H1 (cell line): Measurements from ENCODE around the gene HSPBAP1.

Source experiments
- EZH2 ChIP-seq: fragments of 200-600 bp; sonication (generic); IDR thresholded peaks from 2 replicates; pipeline ENCODE4 v1.7.1; 2012; ENCODE audit warnings: low read depth, mild to moderate bottlenecking, moderate library complexity, low read length, inconsistent platforms; ENCODE audit not compliant: severe bottlenecking
- KDM4A ChIP-seq: IDR thresholded peaks from one replicate; pipeline ENCODE4 v1.7.1; 2012; ENCODE audit warnings: low read depth, mild to moderate bottlenecking, moderate library complexity, low read length, inconsistent platforms; ENCODE audit not compliant: severe bottlenecking
- NRF1 ChIP-seq: IDR thresholded peaks from 2 replicates; pipeline ENCODE4 v1.6.1; 2011; ENCODE audit warnings: mild to moderate bottlenecking, low read depth, low read length, improper control_type of control experiment
- POLR2A ChIP-seq, 2 experiments: IDR thresholded peaks; 1 replicate in 1 of 2; 2 replicates in 1 of 2; pipeline ENCODE4 v1.6.1; 2011; ENCODE audit warnings: low read depth in 2 of 2, low read length in 2 of 2, mild to moderate bottlenecking in 2 of 2; ENCODE audit errors: control extremely low read depth in 1 of 2
- RFX5 ChIP-seq: IDR thresholded peaks from 2 replicates; pipeline ENCODE4 v1.6.1; 2011; ENCODE audit warnings: low read depth, low read length, improper control_type of control experiment, borderline replicate concordance
- SUZ12 ChIP-seq: fragments of 200-600 bp; sonication (generic); IDR thresholded peaks from 2 replicates; pipeline ENCODE4 v1.6.1; 2012; ENCODE audit warnings: mild to moderate bottlenecking, inconsistent platforms, low read length, moderate library complexity, mixed read lengths
- TAF1 ChIP-seq: IDR thresholded peaks from 2 replicates; pipeline ENCODE4 v1.6.1; 2011; ENCODE audit warnings: mild to moderate bottlenecking, low read depth, low read length
- TCF12 ChIP-seq: IDR thresholded peaks from 2 replicates; pipeline ENCODE4 v1.6.1; 2011; ENCODE audit warnings: low read depth, mild to moderate bottlenecking, low read length
- ZNF274 ChIP-seq: IDR thresholded peaks from 2 replicates; pipeline ENCODE4 v1.7.0; 2012; ENCODE audit warnings: low read length, borderline replicate concordance; ENCODE audit errors: extremely low read depth
- TF ChIP-seq, protein P1 (sequence below), 3 experiments: IDR thresholded peaks; 1 replicate in 2 of 3; 2 replicates in 1 of 3; pipeline versions ENCODE4 v1.5.1 to v1.6.1; 2011; ENCODE audit warnings: low read length in 3 of 3, mild to moderate bottlenecking in 3 of 3, inconsistent platforms in 2 of 3, low read depth in 1 of 3, moderate library complexity in 1 of 3; ENCODE audit not compliant: insufficient read depth in 1 of 3; ENCODE audit errors: control extremely low read depth in 1 of 3
- TF ChIP-seq, protein P2 (sequence below): IDR thresholded peaks from 2 replicates; pipeline ENCODE4 v1.6.1; 2011; ENCODE audit warnings: low read depth, mild to moderate bottlenecking, low read length; ENCODE audit not compliant: insufficient read depth

DNA sequence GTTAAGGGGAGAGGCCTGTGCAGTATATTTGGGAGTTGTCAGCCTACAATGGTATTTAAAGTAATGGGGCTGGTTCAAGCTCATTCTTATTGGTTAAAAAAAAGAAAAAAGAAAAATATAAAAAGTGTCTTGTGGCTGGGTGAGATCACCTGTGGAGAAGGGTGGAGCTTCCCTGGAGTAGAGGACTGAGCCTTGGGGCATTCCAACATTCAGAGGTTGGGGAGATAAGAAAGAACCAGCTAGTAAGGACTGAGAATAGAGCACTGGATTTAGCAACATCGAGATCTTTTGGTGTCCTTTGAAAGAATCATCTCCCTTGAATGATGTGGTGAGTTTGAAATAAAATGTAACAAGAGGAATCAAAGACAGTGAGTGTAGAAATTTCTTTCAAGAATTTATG lies 6.4 kb upstream of the HSPBAP1 start:
- TF ChIP-seq EZH2 (no peak), POLR2A (IDR thresholded peaks at IDR 0.05; ENCODE audit: control extremely low read depth in 1 of 2, low read depth in 2 of 2, low read length in 2 of 2) (no peak), TAF1 (no peak), NRF1 (no peak), RFX5 (no peak), KDM4A (no peak), TCF12 (no peak), SUZ12 (no peak), ZNF274 (no peak)
- TF ChIP-seq, protein P1, sequence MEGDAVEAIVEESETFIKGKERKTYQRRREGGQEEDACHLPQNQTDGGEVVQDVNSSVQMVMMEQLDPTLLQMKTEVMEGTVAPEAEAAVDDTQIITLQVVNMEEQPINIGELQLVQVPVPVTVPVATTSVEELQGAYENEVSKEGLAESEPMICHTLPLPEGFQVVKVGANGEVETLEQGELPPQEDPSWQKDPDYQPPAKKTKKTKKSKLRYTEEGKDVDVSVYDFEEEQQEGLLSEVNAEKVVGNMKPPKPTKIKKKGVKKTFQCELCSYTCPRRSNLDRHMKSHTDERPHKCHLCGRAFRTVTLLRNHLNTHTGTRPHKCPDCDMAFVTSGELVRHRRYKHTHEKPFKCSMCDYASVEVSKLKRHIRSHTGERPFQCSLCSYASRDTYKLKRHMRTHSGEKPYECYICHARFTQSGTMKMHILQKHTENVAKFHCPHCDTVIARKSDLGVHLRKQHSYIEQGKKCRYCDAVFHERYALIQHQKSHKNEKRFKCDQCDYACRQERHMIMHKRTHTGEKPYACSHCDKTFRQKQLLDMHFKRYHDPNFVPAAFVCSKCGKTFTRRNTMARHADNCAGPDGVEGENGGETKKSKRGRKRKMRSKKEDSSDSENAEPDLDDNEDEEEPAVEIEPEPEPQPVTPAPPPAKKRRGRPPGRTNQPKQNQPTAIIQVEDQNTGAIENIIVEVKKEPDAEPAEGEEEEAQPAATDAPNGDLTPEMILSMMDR (IDR thresholded peaks at IDR 0.05; ENCODE audit: control extremely low read depth in 1 of 3, insufficient read depth in 1 of 3, low read depth in 1 of 3, low read length in 3 of 3), result no peak
- TF ChIP-seq, protein P2, sequence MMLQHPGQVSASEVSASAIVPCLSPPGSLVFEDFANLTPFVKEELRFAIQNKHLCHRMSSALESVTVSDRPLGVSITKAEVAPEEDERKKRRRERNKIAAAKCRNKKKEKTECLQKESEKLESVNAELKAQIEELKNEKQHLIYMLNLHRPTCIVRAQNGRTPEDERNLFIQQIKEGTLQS, result no peak
